Measurements from ENCODE around the gene ZNF625.

GRCh38 chr19:12156223-12157058 lies at the start of gene ZNF625:
- no peak for TF ChIP-seq ZNF274 (IDR thresholded peaks at IDR 0.05; ENCODE audit: low read depth, low read length)
- no peak for TF ChIP-seq YY1 (IDR thresholded peaks at IDR 0.05; ENCODE audit: insufficient read depth, insufficient read length)
- TF ChIP-seq SUZ12 (IDR thresholded peaks at IDR 0.05; ENCODE audit: extremely low read depth, insufficient read depth, insufficient read length) = no peak

Measured in NT2/D1 (cell line).